Measurements from ENCODE around the gene ATF2.

Gene ATF2

DNA sequence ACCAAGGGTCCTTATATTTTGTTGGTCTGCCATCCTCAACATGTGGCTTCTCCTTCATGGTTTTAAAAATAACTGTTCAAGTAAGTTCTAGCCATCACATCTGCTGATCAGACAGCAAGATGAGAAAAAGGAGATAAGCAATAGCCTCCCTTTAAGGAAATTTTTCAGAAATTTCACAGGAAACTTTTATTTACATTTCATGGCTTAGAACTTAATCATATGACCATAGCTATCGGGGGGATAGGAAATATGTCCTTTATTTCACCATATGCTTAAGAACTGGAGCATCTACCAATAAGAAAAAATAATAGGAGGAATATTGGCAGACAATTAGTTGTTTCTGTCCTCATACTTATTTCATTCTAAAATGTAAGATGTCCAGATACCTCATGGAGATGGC, 16.2 kb downstream of the ATF2 start:
- ChIA-PET CTCF (no interaction called here), POLR2A (no interaction called here)

DNA sequence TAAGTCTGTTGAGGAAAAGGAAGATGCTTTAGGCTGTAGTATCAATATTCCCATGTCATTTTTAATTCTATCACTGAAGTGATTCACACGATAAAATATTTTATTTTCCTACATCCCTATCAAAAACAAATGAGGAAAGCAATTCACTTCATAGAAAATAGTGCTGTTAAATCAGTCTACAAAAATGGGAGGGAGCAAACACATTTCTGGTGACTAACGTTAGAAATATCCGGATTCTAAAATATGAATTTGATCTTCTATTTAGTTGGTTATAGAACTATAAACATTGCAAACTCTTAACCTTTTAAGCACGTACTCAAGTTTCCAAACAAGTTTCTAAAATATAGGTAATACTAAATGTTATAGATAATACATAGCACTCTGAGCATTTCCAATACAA, 20.8 kb downstream of the ATF2 start:
- POLR2A ChIA-PET = no interaction called here
- CTCF ChIA-PET = no interaction called here
- no peak for TF ChIP-seq FOXA1 (IDR thresholded peaks at IDR 0.05)
- no peak for TF ChIP-seq L3MBTL2 (conservative IDR thresholded peaks at IDR 0.05)
- DNase-seq (ENCODE audit: extremely low spot score) = no peak

More for the DNA sequence above, 16.2 kb downstream of the ATF2 start:
- DNase-seq (ENCODE audit: extremely low spot score) = no peak
- TF ChIP-seq HDGF (IDR thresholded peaks at IDR 0.05; ENCODE audit: borderline replicate concordance) (no peak), ZNF384 (IDR thresholded peaks at IDR 0.05) (no peak), CTBP1 (IDR thresholded peaks at IDR 0.05; ENCODE audit: borderline replicate concordance) (no peak), ELF4 (IDR thresholded peaks at IDR 0.05) (no peak), FOXM1 (IDR thresholded peaks at IDR 0.05; ENCODE audit: borderline replicate concordance) (no peak), NFRKB (IDR thresholded peaks at IDR 0.05) (no peak), LEF1 (IDR thresholded peaks at IDR 0.05; ENCODE audit: borderline replicate concordance) (no peak), FOXA1 (IDR thresholded peaks at IDR 0.05) (no peak), ARNT (IDR thresholded peaks at IDR 0.05) (no peak), SP1 (IDR thresholded peaks at IDR 0.05) (no peak), L3MBTL2 (conservative IDR thresholded peaks at IDR 0.05) (no peak), BHLHE40 (IDR thresholded peaks at IDR 0.05; ENCODE audit: borderline replicate concordance) (no peak), FOXK2 (IDR thresholded peaks at IDR 0.05) (no peak), SUZ12 (IDR thresholded peaks at IDR 0.05) (no peak), TARDBP (IDR thresholded peaks at IDR 0.05) (no peak)
- TF ChIP-seq, protein P1, sequence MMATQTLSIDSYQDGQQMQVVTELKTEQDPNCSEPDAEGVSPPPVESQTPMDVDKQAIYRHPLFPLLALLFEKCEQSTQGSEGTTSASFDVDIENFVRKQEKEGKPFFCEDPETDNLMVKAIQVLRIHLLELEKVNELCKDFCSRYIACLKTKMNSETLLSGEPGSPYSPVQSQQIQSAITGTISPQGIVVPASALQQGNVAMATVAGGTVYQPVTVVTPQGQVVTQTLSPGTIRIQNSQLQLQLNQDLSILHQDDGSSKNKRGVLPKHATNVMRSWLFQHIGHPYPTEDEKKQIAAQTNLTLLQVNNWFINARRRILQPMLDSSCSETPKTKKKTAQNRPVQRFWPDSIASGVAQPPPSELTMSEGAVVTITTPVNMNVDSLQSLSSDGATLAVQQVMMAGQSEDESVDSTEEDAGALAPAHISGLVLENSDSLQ (IDR thresholded peaks at IDR 0.05) = no peak

DNA sequence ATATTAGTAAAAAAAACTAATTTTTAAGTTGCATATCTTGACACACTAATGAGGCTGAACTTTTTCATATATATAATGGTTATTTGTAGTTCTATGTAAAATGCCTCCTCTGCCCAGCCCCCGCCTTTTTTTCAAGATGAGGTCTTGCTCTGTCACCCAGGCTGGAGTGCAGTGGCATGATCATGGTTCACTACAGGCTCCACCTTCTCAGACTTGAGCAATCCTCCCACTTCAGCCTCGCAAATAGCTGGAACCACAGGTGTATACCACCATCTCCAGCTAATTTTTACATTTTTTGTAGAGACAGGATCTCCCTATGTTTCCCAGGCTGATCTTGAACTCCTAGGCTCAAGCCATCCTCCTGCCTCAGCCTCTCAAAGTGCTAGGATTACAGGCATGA, 24.3 kb downstream of the ATF2 start:
- no peak for DNase-seq (ENCODE audit: extremely low spot score)
- POLR2A ChIA-PET = no interaction called here
- TF ChIP-seq L3MBTL2 (conservative IDR thresholded peaks at IDR 0.05) (no peak), NFRKB (IDR thresholded peaks at IDR 0.05) (no peak), LEF1 (IDR thresholded peaks at IDR 0.05; ENCODE audit: borderline replicate concordance) (no peak), BHLHE40 (IDR thresholded peaks at IDR 0.05; ENCODE audit: borderline replicate concordance) (no peak), FOXK2 (IDR thresholded peaks at IDR 0.05) (no peak), ELF4 (IDR thresholded peaks at IDR 0.05) (no peak), ARNT (IDR thresholded peaks at IDR 0.05) (no peak), CTBP1 (IDR thresholded peaks at IDR 0.05; ENCODE audit: borderline replicate concordance) (no peak), SUZ12 (IDR thresholded peaks at IDR 0.05) (no peak), TARDBP (IDR thresholded peaks at IDR 0.05) (no peak), HDGF (IDR thresholded peaks at IDR 0.05; ENCODE audit: borderline replicate concordance) (no peak), FOXA1 (IDR thresholded peaks at IDR 0.05) (no peak), ZNF384 (IDR thresholded peaks at IDR 0.05) (no peak), FOXM1 (IDR thresholded peaks at IDR 0.05; ENCODE audit: borderline replicate concordance) (no peak)
- TF ChIP-seq, protein P1 (IDR thresholded peaks at IDR 0.05) = no peak
- CTCF ChIA-PET = no interaction called here

DNA sequence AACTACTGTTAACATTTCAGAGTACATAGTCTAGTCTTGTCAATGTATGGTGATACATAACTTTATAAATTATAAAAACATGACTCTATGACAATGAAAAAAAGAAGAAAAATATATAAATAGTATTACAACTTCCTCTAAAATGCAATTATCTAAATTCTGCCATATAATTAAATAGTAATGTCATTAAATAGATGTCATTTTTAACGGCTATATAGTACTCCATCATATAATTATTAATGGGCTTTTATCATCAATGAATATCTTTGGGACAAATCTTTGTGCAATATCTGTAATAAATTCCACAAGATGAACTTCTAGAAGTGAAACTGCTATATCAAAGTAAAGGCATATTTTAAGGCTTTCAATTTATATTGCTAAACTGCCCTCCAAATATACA, 24.8 kb downstream of the ATF2 start:
- ChIA-PET CTCF (no interaction called here), POLR2A (no interaction called here)
- no peak for TF ChIP-seq LEF1 (IDR thresholded peaks at IDR 0.05; ENCODE audit: borderline replicate concordance)
- no peak for TF ChIP-seq BHLHE40 (IDR thresholded peaks at IDR 0.05; ENCODE audit: borderline replicate concordance)
- TF ChIP-seq L3MBTL2 (conservative IDR thresholded peaks at IDR 0.05) = no peak
- no peak for TF ChIP-seq ARNT (IDR thresholded peaks at IDR 0.05)
- TF ChIP-seq FOXM1 (IDR thresholded peaks at IDR 0.05; ENCODE audit: borderline replicate concordance) = no peak
- TF ChIP-seq SP1 (IDR thresholded peaks at IDR 0.05) = no peak
- TF ChIP-seq TARDBP (IDR thresholded peaks at IDR 0.05) = no peak
- TF ChIP-seq SUZ12 (IDR thresholded peaks at IDR 0.05) = no peak
- TF ChIP-seq NFRKB (IDR thresholded peaks at IDR 0.05) = no peak
- TF ChIP-seq, protein P1 (IDR thresholded peaks at IDR 0.05) = no peak
- DNase-seq (ENCODE audit: extremely low spot score) = no peak

DNA sequence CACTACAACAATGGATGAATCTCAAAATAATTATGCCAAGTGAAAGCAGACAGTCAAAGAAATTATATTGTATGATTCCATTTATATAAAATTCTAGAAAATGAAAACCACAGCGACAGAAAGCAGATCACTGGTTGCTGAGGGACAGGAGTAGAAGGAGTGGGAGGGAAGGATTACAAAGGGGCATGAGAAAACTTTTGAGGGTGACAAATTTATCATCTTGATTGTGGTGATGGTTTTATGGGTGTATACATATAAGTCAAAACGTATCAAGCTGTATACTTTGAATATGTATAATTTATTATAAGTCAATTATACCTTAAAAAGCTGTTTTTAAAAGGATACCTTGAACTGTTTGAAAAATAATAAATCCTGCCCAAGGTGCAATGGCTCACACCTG, 27.7 kb downstream of the ATF2 start:
- CTCF ChIA-PET = no interaction called here
- POLR2A ChIA-PET = no interaction called here
- TF ChIP-seq CTBP1 (IDR thresholded peaks at IDR 0.05; ENCODE audit: borderline replicate concordance) (no peak), SUZ12 (IDR thresholded peaks at IDR 0.05) (no peak), LEF1 (IDR thresholded peaks at IDR 0.05; ENCODE audit: borderline replicate concordance) (no peak), FOXA1 (IDR thresholded peaks at IDR 0.05) (no peak), ELF4 (IDR thresholded peaks at IDR 0.05) (no peak), SP1 (IDR thresholded peaks at IDR 0.05) (no peak), TARDBP (IDR thresholded peaks at IDR 0.05) (no peak), BHLHE40 (IDR thresholded peaks at IDR 0.05; ENCODE audit: borderline replicate concordance) (no peak), ARNT (IDR thresholded peaks at IDR 0.05) (no peak), L3MBTL2 (conservative IDR thresholded peaks at IDR 0.05) (no peak), FOXK2 (IDR thresholded peaks at IDR 0.05) (no peak), ZNF384 (IDR thresholded peaks at IDR 0.05) (no peak), NFRKB (IDR thresholded peaks at IDR 0.05) (no peak), HDGF (IDR thresholded peaks at IDR 0.05; ENCODE audit: borderline replicate concordance) (no peak), FOXM1 (IDR thresholded peaks at IDR 0.05; ENCODE audit: borderline replicate concordance) (no peak)
- TF ChIP-seq, protein P1 (IDR thresholded peaks at IDR 0.05) = no peak
- DNase-seq (ENCODE audit: extremely low spot score) = no peak

DNA sequence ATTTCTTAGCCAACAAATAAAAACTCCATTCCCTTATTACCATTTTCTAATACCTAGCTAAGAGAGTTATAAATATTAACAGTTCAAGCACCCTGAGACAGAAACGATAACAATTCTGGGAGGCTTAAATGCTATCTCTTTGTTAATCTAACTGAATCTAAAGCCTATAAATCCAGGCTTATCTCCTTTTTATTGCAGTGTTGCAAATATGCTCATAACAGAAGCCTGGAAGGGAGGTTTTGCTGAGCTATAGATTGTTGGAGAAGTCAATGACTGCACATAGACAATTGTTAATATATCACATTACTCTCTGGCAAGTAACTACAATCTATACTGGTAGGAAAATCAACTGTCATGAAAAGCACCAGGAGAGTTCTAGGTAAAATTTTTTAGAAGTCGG, 30.2 kb downstream of the ATF2 start:
- TF ChIP-seq HDGF (IDR thresholded peaks at IDR 0.05; ENCODE audit: borderline replicate concordance) (no peak), SP1 (IDR thresholded peaks at IDR 0.05) (no peak), SUZ12 (IDR thresholded peaks at IDR 0.05) (no peak), ELF4 (IDR thresholded peaks at IDR 0.05) (no peak), ZNF384 (IDR thresholded peaks at IDR 0.05) (no peak), NFRKB (IDR thresholded peaks at IDR 0.05) (no peak), L3MBTL2 (conservative IDR thresholded peaks at IDR 0.05) (no peak), CTBP1 (IDR thresholded peaks at IDR 0.05; ENCODE audit: borderline replicate concordance) (no peak), FOXM1 (IDR thresholded peaks at IDR 0.05; ENCODE audit: borderline replicate concordance) (no peak)
- TF ChIP-seq, protein P1 (IDR thresholded peaks at IDR 0.05) = no peak
- CTCF ChIA-PET = interaction anchor here (1.2 kb wide), 1 partner anchor 12 kb away, joined by 3 read pairs; no protein-coding TSS in a partner anchor
- DNase-seq (ENCODE audit: extremely low spot score) = no peak
- POLR2A ChIA-PET = interaction anchor here (0.9 kb wide), 1 partner anchor 31 kb away, joined by 3 read pairs; no protein-coding TSS in a partner anchor

All from HEK293T (cell line).